ENCODE results near the gene CCDC177. TPM values are rescaled to one million over a fixed set of nuclear protein-coding genes. Genes with fewer than 3 reads are reported as not detected.

The CCDC177 gene
- total RNA-seq, 5 donors from 2014 or later (not counting 1 experiment from before 2014, with no cell fraction given) = not detected

GRCh38 chr14:69593018-69593677 lies 18.5 kb upstream of the CCDC177 start:
- Mint-ChIP-seq H3K4me3 (no peak overlapping the region), H3K27me3 (peaks cover 0 to 5% of the 10 kb centered on the region in 2 donors), H3K27ac (no peak overlapping the region), H3K9me3 (no peaks in the 10 kb centered on the region), H3K36me3 (no peaks in the 10 kb centered on the region), H3K4me1 (no peaks in the 10 kb centered on the region)
- ChIA-PET CTCF (interaction anchor here in 1 of 2 donors (1.0 to 1.1 kb wide), 2 partner anchors 134 to 136 kb away, joined by 3 read pairs; no protein-coding TSS in a partner anchor), POLR2A (no interaction called here)
- Histone ChIP-seq H3K36me3 (ENCODE audit: control insufficient read depth in 2 of 2, extremely low read depth in 1 of 2, insufficient read depth in 1 of 2, low read length in 1 of 2) (no peaks in the 10 kb centered on the region), H3K27ac (ENCODE audit: low read length) (no peak overlapping the region), H3K4me3 (ENCODE audit: control insufficient read depth in 1 of 2, extremely low read depth in 1 of 2, low read length in 1 of 2) (no peak overlapping the region), H3K9me3 (no peaks in the 10 kb centered on the region), H3K4me1 (ENCODE audit: control insufficient read depth in 1 of 2, extremely low read depth in 1 of 2, insufficient read depth in 2 of 2, low read length in 2 of 2) (no peaks in the 10 kb centered on the region), H3K27me3 (replicated peaks in 1 of 2; ENCODE audit: control insufficient read depth in 2 of 2, extremely low read depth in 1 of 2, insufficient read depth in 2 of 2, low read length in 1 of 2) (peaks cover 0 to 6% of the 10 kb centered on the region in 2 experiments)
- DNase-seq = no peak
- no peak for ATAC-seq (replicated peaks in 1 of 4)
- 100% methylated on average over 1 of the region's 6 CpGs for WGBS (ENCODE audit: insufficient coverage)

- CTCF ChIA-PET = interaction anchor here in 1 of 2 donors (0.6 kb wide), 1 partner anchor 20 kb away, joined by 4 read pairs; no protein-coding TSS in a partner anchor
- H3K4me1 Mint-ChIP-seq = no peaks in the 10 kb centered on the region
- ATAC-seq (replicated peaks in 1 of 4) (no peak), DNase-seq (no peak)
- Histone ChIP-seq H3K36me3 (ENCODE audit: control insufficient read depth in 2 of 2, extremely low read depth in 1 of 2, insufficient read depth in 1 of 2, low read length in 1 of 2) (no peaks in the 10 kb centered on the region), H3K27ac (ENCODE audit: low read length) (no peak overlapping the region), H3K4me3 (ENCODE audit: control insufficient read depth in 1 of 2, extremely low read depth in 1 of 2, low read length in 1 of 2) (no peak overlapping the region), H3K4me1 (ENCODE audit: control insufficient read depth in 1 of 2, extremely low read depth in 1 of 2, insufficient read depth in 2 of 2, low read length in 2 of 2) (no peaks in the 10 kb centered on the region), H3K9me3 (no peaks in the 10 kb centered on the region), H3K27me3 (replicated peaks in 1 of 2; ENCODE audit: control insufficient read depth in 2 of 2, extremely low read depth in 1 of 2, insufficient read depth in 2 of 2, low read length in 1 of 2) (peaks cover 0 to 6% of the 10 kb centered on the region in 2 experiments)
- H3K27me3 Mint-ChIP-seq = peaks cover 0 to 5% of the 10 kb centered on the region in 2 donors
- H3K9me3 Mint-ChIP-seq = no peaks in the 10 kb centered on the region
- 100% methylated on average over 2 of the region's 2 CpGs for WGBS (ENCODE audit: insufficient coverage)
- H3K4me3 Mint-ChIP-seq = no peak overlapping the region
- POLR2A ChIA-PET = interaction anchor here (0.5 kb wide), 2 partner anchors 154 to 192 kb away, joined by 3 to 5 read pairs; no protein-coding TSS in a partner anchor
- H3K36me3 Mint-ChIP-seq = no peaks in the 10 kb centered on the region
- H3K27ac Mint-ChIP-seq = no peak overlapping the region
These were observed 16.6 kb upstream of the CCDC177 start for GRCh38 chr14:69591317-69591716.

DNA sequence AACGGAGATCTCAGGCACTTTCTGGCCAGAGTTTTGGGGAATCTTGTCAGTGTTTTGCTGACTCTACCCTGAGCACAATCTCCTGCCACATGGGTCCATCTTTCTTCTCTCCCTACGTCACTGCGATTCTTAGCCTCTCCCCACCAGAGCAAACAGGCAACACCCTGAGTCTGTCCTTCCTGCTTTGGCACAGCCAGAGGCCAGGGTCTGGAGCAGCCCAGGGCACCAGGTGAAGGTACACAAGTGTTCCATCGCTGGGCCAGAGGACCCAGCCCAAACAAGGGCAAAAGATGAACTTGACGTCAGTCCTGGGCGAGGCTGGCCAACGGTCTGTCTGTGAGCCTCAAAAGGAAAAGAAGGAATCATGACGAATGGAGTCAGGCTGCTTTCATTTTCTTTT lies 12.7 kb upstream of the CCDC177 start:
- no peak for ATAC-seq (replicated peaks in 1 of 4)
- POLR2A ChIA-PET = no interaction called here

DNA sequence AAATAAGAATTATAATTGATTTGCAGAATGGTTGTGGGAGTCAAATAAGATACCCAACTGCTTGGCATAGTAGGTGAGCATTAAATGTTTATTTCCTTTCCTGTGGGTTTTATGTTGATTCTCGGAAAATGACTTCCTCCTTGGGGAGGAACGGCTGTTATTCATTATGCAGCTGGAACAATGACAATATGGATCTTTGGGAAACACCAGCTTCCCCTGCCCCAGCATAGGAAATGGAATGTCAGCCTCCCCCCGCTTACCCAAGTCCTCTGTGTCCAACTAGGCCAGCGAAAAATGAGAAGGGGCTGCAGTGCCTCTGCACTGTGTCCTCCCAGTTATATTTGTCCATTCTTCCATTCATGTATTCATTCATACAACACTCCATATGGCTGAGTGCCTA lies 11.7 kb upstream of the CCDC177 start:
- Mint-ChIP-seq H3K36me3 (no peaks in the 10 kb centered on the region), H3K27me3 (no peaks in the 10 kb centered on the region), H3K4me3 (no peak overlapping the region), H3K4me1 (peaks cover 0 to 5% (median 0%) of the 10 kb centered on the region in 3 donors), H3K27ac (no peak overlapping the region), H3K9me3 (no peaks in the 10 kb centered on the region)
- POLR2A ChIA-PET = no interaction called here
- DNase-seq = no peak
- Histone ChIP-seq H3K27me3 (replicated peaks in 1 of 2; ENCODE audit: control insufficient read depth in 2 of 2, extremely low read depth in 1 of 2, insufficient read depth in 2 of 2, low read length in 1 of 2) (peaks cover 0 to 2% of the 10 kb centered on the region in 2 experiments), H3K36me3 (ENCODE audit: control insufficient read depth in 2 of 2, extremely low read depth in 1 of 2, insufficient read depth in 1 of 2, low read length in 1 of 2) (no peaks in the 10 kb centered on the region), H3K9me3 (no peaks in the 10 kb centered on the region), H3K4me1 (ENCODE audit: control insufficient read depth in 1 of 2, extremely low read depth in 1 of 2, insufficient read depth in 2 of 2, low read length in 2 of 2) (peaks cover 0 to 2% of the 10 kb centered on the region in 2 experiments), H3K4me3 (ENCODE audit: control insufficient read depth in 1 of 2, extremely low read depth in 1 of 2, low read length in 1 of 2) (no peak overlapping the region), H3K27ac (ENCODE audit: low read length) (no peak overlapping the region)
- CTCF ChIA-PET = interaction anchor here (1.2 to 2.9 kb wide), 3 partner anchors 18 to 141 kb away, joined by 3 to 12 read pairs (median 11); no protein-coding TSS in a partner anchor
- no peak for ATAC-seq (replicated peaks in 1 of 4)
- WGBS (ENCODE audit: insufficient coverage) = 100% methylated on average over 2 of the region's 4 CpGs

More for the DNA sequence above, 12.7 kb upstream of the CCDC177 start:
- no peaks in the 10 kb centered on the region for H3K27me3 Mint-ChIP-seq
- no peak overlapping the region for H3K27ac ChIP-seq (ENCODE audit: low read length)
- H3K4me3 Mint-ChIP-seq = no peak overlapping the region
- WGBS (ENCODE audit: insufficient coverage) = 69% methylated on average over 8 of the region's 8 CpGs
- H3K36me3 Mint-ChIP-seq = no peaks in the 10 kb centered on the region
- H3K27me3 ChIP-seq (replicated peaks in 1 of 2; ENCODE audit: control insufficient read depth in 2 of 2, extremely low read depth in 1 of 2, insufficient read depth in 2 of 2, low read length in 1 of 2) = peaks cover 0 to 6% of the 10 kb centered on the region in 2 experiments
- CTCF ChIA-PET = interaction anchor here (0.8 to 2.9 kb wide), 2 partner anchors 139 to 140 kb away, joined by 3 to 12 read pairs; no protein-coding TSS in a partner anchor
- no peaks in the 10 kb centered on the region for H3K9me3 ChIP-seq
- H3K4me1 Mint-ChIP-seq = peaks cover 0 to 5% (median 0%) of the 10 kb centered on the region in 3 donors
- H3K4me3 ChIP-seq (ENCODE audit: control insufficient read depth in 1 of 2, extremely low read depth in 1 of 2, low read length in 1 of 2) = no peak overlapping the region
- no peaks in the 10 kb centered on the region for H3K9me3 Mint-ChIP-seq
- no peaks in the 10 kb centered on the region for H3K36me3 ChIP-seq (ENCODE audit: control insufficient read depth in 2 of 2, extremely low read depth in 1 of 2, insufficient read depth in 1 of 2, low read length in 1 of 2)
- H3K4me1 ChIP-seq (ENCODE audit: control insufficient read depth in 1 of 2, extremely low read depth in 1 of 2, insufficient read depth in 2 of 2, low read length in 2 of 2) = peaks cover 0 to 2% of the 10 kb centered on the region in 2 experiments
- DNase-seq = no peak
- H3K27ac Mint-ChIP-seq = no peak overlapping the region

- POLR2A ChIA-PET = interaction anchor here (0.6 to 1.5 kb wide), 3 partner anchors 18 to 143 kb away, joined by 3 to 5 read pairs (median 4); no protein-coding TSS in a partner anchor
These were observed 9.7 kb upstream of the CCDC177 start for GRCh38 chr14:69584389-69584788.

DNA sequence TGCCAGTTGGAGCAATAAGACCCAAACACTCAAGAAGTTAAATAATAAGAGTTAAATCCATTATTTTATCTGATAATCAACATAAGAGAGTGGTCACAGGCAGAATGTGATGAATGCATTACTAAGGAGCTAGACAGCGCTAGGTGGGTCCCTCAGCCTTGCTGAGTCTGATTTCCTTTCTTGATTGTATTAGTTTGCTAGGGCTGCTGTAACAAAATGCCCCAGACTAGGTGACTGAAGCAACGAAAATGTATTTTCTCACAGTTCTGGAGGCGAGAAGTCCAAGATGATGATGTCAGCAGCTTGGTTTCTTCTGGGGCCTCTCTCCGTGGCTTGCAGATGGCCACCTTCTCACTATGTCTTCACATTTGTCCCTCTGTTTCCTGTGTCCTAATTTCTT lies 8.2 kb upstream of the CCDC177 start:
- Histone ChIP-seq H3K36me3 (ENCODE audit: control insufficient read depth in 2 of 2, extremely low read depth in 1 of 2, insufficient read depth in 1 of 2, low read length in 1 of 2) (no peaks in the 10 kb centered on the region), H3K27me3 (replicated peaks in 1 of 2; ENCODE audit: control insufficient read depth in 2 of 2, extremely low read depth in 1 of 2, insufficient read depth in 2 of 2, low read length in 1 of 2) (no peaks in the 10 kb centered on the region), H3K27ac (ENCODE audit: low read length) (no peak overlapping the region), H3K4me3 (ENCODE audit: control insufficient read depth in 1 of 2, extremely low read depth in 1 of 2, low read length in 1 of 2) (no peak overlapping the region), H3K4me1 (ENCODE audit: control insufficient read depth in 1 of 2, extremely low read depth in 1 of 2, insufficient read depth in 2 of 2, low read length in 2 of 2) (peaks cover 0 to 2% of the 10 kb centered on the region in 2 experiments), H3K9me3 (no peaks in the 10 kb centered on the region)
- no peaks in the 10 kb centered on the region for H3K36me3 Mint-ChIP-seq
- peaks cover 0 to 5% (median 0%) of the 10 kb centered on the region in 3 donors for H3K4me1 Mint-ChIP-seq
- no peak overlapping the region for H3K27ac Mint-ChIP-seq
- ATAC-seq (replicated peaks in 1 of 4) = no peak
- ChIA-PET CTCF (no interaction called here), POLR2A (no interaction called here)
- no peaks in the 10 kb centered on the region for H3K9me3 Mint-ChIP-seq
- DNase-seq = no peak
- 70% methylated on average over 2 of the region's 4 CpGs for WGBS (ENCODE audit: insufficient coverage)
- no peak overlapping the region for H3K4me3 Mint-ChIP-seq
- H3K27me3 Mint-ChIP-seq = peaks cover 0 to 3% of the 10 kb centered on the region in 2 donors

More at GRCh38 chr14:69584389-69584788, 9.7 kb upstream of the CCDC177 start:
- no peaks in the 10 kb centered on the region for H3K9me3 ChIP-seq
- H3K27me3 ChIP-seq (replicated peaks in 1 of 2; ENCODE audit: control insufficient read depth in 2 of 2, extremely low read depth in 1 of 2, insufficient read depth in 2 of 2, low read length in 1 of 2) = no peaks in the 10 kb centered on the region
- Mint-ChIP-seq H3K4me3 (no peak overlapping the region), H3K4me1 (peaks cover 0 to 5% (median 0%) of the 10 kb centered on the region in 3 donors), H3K27ac (no peak overlapping the region), H3K36me3 (no peaks in the 10 kb centered on the region), H3K27me3 (peaks cover 0 to 3% of the 10 kb centered on the region in 2 donors), H3K9me3 (no peaks in the 10 kb centered on the region)
- H3K36me3 ChIP-seq (ENCODE audit: control insufficient read depth in 2 of 2, extremely low read depth in 1 of 2, insufficient read depth in 1 of 2, low read length in 1 of 2) = no peaks in the 10 kb centered on the region
- DNase-seq (no peak), ATAC-seq (replicated peaks in 1 of 4) (no peak)
- WGBS (ENCODE audit: insufficient coverage) = 90% methylated on average over 1 of the region's 1 CpG
- no peak overlapping the region for H3K4me3 ChIP-seq (ENCODE audit: control insufficient read depth in 1 of 2, extremely low read depth in 1 of 2, low read length in 1 of 2)
- no peak overlapping the region for H3K27ac ChIP-seq (ENCODE audit: low read length)
- H3K4me1 ChIP-seq (ENCODE audit: control insufficient read depth in 1 of 2, extremely low read depth in 1 of 2, insufficient read depth in 2 of 2, low read length in 2 of 2) = peaks cover 0 to 2% of the 10 kb centered on the region in 2 experiments
- CTCF ChIA-PET = interaction anchor here (0.5 to 2.9 kb wide), 16 partner anchors 21 to 900 kb away, joined by 3 to 12 read pairs (median 5); no protein-coding TSS in a partner anchor
